IPS-15b (cell line): Measurements from ENCODE around the gene CCT7.

Source experiments
- H3K27me3 ChIP-seq: one replicate; pipeline ENCODE4 v1.6.1; 2013; ENCODE audit warnings: low read length; ENCODE audit not compliant: control insufficient read depth, insufficient read depth
- H3K36me3 ChIP-seq: one replicate; pipeline ENCODE4 v1.6.1; 2013; ENCODE audit warnings: low read length; ENCODE audit not compliant: control insufficient read depth, insufficient read depth
- H3K4me1 ChIP-seq: one replicate; pipeline ENCODE4 v1.6.1; 2013; ENCODE audit warnings: mild to moderate bottlenecking, low read length; ENCODE audit not compliant: control insufficient read depth, insufficient read depth
- H3K4me3 ChIP-seq: one replicate; pipeline ENCODE4 v1.5.1; 2013; ENCODE audit warnings: low read depth, low read length
- H3K9ac ChIP-seq: one replicate; pipeline ENCODE4 v1.6.1; 2013; ENCODE audit warnings: low read depth, mild to moderate bottlenecking, low read length
- H3K9me3 ChIP-seq: one replicate; pipeline ENCODE4 v1.6.1; 2013; ENCODE audit warnings: mild to moderate bottlenecking, low read length; ENCODE audit not compliant: control insufficient read depth, insufficient read depth

The CCT7 gene

DNA sequence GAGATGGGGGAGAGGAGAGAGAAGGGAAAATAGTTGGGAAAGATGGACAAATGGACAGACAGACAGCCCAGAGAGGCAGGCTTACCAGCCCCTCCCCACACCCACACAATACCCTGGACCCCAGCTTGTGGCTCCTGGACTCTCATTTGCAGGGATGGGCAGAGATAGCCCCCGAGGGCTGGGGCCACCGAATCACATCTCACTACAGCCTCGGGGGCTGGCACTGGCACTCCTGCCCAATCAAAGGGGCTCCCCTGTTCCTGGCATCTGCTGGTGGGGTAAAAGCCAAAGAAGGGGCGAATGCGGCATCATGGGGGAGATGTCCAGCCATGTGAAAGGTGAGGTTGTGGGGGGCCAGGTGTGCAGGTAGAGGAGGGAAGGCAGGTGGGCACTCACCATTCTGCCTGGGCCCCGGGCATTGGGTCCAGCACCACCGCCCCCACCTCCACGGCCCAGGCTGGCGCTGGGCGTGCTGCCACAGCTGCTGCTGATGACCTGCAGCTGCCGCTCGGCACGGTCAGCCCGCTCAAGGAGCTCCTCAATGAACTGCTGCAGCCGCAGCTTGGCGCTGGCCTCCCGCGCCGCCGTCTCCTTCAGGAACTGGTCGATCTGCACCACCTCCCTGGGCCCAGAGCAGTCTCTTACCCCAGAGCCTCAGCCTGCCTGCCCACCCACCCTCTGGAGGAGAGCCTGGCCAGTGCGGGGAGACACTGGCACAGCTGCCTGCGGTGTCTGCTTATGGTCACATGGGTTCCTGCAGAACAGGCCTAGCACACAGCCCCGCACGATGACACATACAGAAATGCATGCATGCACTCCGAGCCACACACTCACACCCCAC is 32.2 kb downstream of the CCT7 start:
- no peak overlapping the region for H3K4me3 ChIP-seq
- peaks cover 32% of the 10 kb centered on the region for H3K27me3 ChIP-seq
- no peaks in the 10 kb centered on the region for H3K9me3 ChIP-seq
- peaks cover 4% of the 10 kb centered on the region for H3K4me1 ChIP-seq
- peaks cover 11% of the 10 kb centered on the region for H3K36me3 ChIP-seq
- H3K9ac ChIP-seq, result no peak overlapping the region

DNA sequence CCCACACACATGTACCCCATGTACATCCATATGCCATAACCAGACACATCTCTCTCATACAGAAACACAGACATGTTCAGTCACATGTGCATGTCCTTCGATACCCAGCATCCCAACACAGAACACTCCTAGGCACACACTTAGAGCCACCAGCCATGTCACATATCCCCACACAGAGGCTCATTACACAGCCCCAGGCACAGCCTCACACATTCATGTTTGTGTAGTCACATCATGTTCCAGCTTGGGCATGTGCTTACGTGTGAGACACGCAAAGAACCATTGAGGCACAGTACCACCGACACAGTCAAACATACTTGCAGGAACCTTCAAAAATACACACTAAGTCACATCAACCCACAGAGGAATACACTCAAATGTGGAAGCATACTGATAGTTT is 32.9 kb downstream of the CCT7 start:
- Histone ChIP-seq H3K4me1 (peaks cover 4% of the 10 kb centered on the region), H3K27me3 (peaks cover 33% of the 10 kb centered on the region), H3K9ac (no peak overlapping the region), H3K9me3 (no peaks in the 10 kb centered on the region), H3K36me3 (peaks cover 11% of the 10 kb centered on the region), H3K4me3 (no peak overlapping the region)

DNA sequence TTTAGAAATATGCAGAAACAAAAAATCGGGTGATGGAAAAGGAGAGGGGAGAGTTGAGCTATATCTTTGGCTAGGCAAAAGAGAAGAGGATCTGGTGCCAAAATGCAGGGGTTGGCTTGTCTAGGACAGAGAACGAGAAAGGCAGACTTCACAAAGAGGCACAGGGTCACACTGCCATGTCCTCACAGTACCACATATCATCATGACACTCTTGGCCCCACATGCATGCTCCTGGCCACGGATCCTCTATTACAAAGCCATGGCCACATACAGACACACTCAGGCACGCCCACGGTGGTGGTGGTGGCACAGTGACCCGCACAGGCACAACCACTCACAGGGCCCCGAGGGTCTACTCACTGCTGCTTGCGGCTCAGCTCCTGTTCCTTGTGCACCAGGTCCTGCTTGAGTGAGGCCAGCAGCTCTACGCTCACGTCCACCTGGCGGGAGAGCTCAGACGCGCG is 34.3 kb downstream of the CCT7 start:
- no peaks in the 10 kb centered on the region for H3K9me3 ChIP-seq
- peaks cover 33% of the 10 kb centered on the region for H3K27me3 ChIP-seq
- H3K4me3 ChIP-seq, result peak overlapping the region; percentile 57
- peaks cover 11% of the 10 kb centered on the region for H3K36me3 ChIP-seq
- peaks cover 4% of the 10 kb centered on the region for H3K4me1 ChIP-seq
- H3K9ac ChIP-seq, result peak overlapping the region; percentile 32

DNA sequence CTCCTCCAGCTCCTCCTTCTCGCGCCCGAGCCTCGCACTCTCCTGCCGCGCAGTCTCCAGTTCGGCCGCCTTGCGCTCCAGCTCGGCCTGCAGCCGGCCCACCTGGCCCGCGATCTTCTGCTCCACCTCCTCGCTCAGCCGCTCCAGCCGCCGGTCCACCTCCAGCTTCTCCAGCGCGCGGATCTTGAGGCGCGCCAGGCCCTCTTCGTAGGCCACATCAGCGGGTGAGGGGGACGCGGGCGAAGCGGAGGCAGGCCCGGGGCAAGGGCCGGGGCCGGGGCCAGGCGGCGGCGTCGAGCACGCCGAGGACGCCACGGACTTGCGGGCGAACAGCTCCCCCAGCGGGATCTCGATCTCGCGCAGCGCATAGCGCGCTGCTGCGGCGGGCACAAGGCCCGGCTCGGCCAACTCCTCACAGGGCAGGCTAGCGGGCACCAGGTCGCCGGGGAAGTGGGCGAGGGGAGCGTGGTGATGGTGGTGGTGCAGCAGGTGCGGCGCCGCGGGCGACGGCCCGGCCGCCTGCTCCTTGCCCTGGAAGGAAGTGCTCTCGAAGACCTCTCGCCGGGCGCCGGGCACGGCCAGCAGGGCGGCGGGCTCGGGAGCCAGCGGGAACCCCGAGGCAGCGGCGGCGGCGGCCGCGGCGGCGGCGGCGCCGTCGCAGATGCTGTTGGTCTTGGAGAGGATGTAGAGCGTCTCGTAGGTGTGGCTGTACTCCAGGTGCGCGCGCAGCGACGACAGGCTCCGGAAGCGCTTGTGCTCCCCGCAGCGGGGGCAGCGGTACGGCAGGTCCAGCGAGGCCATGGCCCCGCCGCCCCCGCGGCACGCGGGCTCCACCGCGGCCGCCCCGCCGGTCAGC is 35.0 kb downstream of the CCT7 start:
- peaks cover 33% of the 10 kb centered on the region for H3K27me3 ChIP-seq
- peak overlapping the region; percentile 32 for H3K9ac ChIP-seq
- peaks cover 4% of the 10 kb centered on the region for H3K4me1 ChIP-seq
- peak overlapping the region; percentile 57 for H3K4me3 ChIP-seq
- no peaks in the 10 kb centered on the region for H3K9me3 ChIP-seq
- H3K36me3 ChIP-seq, result peaks cover 7% of the 10 kb centered on the region

DNA sequence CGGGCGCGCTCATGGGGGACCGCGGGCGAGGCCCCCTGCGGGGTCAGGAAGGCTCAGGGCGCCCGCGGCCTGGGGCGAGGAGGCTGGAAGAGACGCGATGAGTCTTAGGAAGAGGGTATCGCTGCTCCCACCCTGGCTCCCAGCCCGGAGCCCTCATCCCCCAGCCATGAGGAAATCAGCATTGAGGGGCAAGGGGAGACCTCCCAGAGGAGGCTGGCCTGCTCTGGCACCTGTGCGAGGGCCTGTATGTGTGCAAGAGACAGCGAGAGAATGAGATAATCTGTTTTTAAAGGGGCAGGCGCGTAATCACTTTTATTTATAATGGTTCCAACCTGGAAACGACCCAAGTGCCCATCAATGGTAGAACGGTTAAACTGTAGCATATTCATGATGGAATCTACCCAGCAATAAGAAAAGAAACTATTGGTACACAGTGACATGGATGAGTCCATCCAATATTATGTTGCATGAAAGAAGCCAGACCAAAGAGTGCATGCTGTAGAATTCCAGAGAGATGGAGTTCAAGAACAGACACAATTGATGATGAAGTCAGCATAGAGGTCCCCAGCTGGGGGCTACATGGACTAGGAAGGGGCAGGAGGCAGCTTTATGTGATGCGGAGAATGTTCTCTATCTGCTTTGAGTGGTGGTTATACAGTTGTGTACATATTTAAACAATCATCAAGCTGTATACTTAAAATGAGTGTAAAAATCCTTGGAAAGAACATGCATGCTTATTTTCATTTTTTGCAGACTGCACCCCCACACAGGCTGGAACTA is 35.8 kb downstream of the CCT7 start:
- no peak overlapping the region for H3K9ac ChIP-seq

DNA sequence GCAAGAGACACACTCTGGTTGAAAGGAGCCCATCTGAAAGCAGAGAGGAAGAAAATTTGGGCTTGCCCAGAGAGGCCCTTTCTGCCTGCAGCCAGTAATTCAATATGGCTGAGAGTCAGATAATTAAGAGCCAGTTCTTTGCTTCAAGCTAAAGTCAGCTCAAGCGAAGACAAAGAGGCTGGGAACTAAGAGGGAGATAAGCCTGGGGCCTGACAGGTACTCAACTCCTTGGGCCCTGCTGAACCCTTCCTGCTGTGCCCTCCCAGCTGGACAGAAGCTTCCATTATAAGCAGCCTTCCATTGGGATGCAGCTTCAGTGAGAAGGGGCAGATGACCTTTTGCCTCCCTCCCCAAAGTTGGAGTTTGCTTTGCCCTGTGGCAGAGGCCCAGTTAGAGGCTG is 38.2 kb downstream of the CCT7 start:
- Histone ChIP-seq H3K4me1 (peaks cover 4% of the 10 kb centered on the region), H3K36me3 (peaks cover 3% of the 10 kb centered on the region), H3K9me3 (no peaks in the 10 kb centered on the region), H3K4me3 (no peak overlapping the region), H3K27me3 (peaks cover 30% of the 10 kb centered on the region), H3K9ac (no peak overlapping the region)

More for the DNA sequence above, 35.8 kb downstream of the CCT7 start:
- peaks cover 3% of the 10 kb centered on the region for H3K36me3 ChIP-seq
- H3K27me3 ChIP-seq, result peaks cover 33% of the 10 kb centered on the region
- H3K9me3 ChIP-seq, result no peaks in the 10 kb centered on the region
- H3K4me1 ChIP-seq, result peaks cover 4% of the 10 kb centered on the region
- peak overlapping the region; percentile 57 for H3K4me3 ChIP-seq

DNA sequence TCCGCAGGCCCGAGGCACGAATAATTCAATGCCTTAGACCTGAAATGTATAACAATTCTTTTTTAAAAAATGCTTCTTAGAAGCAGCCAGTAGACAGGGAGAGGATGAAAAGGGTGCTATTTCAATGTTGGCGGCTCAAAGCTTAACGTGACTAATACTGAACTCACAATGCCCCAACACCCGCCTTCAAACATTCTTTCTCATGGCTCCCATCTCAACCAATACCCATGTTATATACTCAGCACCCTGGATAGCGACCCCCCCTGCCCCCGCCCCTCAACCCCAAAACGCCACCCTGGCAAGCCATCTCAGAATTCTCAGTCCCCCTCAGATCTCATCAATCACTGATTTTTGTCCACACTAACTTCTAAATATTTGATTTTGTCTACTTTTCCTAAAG is 45.7 kb downstream of the CCT7 start:
- Histone ChIP-seq H3K4me1 (peaks cover 5% of the 10 kb centered on the region), H3K9ac (no peak overlapping the region), H3K9me3 (no peaks in the 10 kb centered on the region), H3K4me3 (no peak overlapping the region), H3K36me3 (peaks cover 4% of the 10 kb centered on the region), H3K27me3 (no peaks in the 10 kb centered on the region)

DNA sequence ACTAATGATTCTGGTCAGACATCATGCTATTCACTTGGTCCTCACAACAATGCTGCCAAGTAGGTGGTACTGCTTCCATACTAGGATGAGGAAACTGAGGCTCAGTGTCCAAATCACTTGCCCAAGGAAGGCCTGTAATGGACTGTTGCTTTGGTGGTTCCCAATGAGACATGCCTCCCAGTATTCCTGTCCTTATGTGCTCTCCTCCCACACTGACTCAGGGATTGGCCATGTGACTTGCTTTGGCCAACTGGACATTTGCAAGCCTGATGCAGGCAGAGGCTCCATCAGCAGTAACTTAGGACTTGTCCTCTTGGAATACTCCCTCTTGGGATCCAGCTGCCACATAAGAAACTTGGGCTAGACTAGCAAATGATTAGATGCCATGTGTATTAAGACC is 47.1 kb downstream of the CCT7 start:
- no peak overlapping the region for H3K9ac ChIP-seq
- peaks cover 9% of the 10 kb centered on the region for H3K27me3 ChIP-seq
- no peak overlapping the region for H3K4me3 ChIP-seq
- peaks cover 15% of the 10 kb centered on the region for H3K4me1 ChIP-seq
- no peaks in the 10 kb centered on the region for H3K9me3 ChIP-seq
- peaks cover 4% of the 10 kb centered on the region for H3K36me3 ChIP-seq

DNA sequence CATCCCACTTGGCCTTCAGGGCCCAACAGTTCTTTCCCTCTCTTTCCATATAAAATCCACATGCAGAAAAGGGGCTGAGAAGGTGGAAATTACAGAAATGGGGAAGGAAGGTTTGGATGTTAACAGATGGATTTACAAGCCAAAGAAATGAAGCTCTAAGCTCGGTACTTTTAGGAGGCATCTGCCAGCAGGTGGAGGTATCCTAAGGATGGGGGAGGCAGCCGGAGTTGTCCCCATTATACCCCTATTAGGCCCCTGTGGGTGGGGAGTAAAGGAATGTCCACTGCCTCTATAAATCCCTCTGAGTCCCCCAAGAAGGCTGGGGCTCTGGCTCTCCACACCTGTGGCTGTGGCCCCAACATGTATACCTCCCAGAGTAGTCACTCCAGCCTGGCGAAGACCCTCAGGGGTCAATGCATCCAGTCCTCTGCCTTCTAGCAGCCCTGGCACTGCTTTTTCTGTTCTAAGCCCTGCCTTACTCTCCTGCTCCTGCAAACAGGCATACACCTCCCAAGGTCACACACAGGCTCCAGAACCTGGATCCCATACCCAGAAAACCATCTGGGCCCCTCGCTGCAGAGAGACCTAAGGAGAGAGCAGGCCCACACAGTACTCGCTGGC is 48.9 kb downstream of the CCT7 start:
- Histone ChIP-seq H3K9me3 (no peaks in the 10 kb centered on the region), H3K9ac (peak overlapping the region; percentile 62), H3K4me1 (peaks cover 19% of the 10 kb centered on the region), H3K36me3 (no peaks in the 10 kb centered on the region), H3K4me3 (peak overlapping the region; percentile 67), H3K27me3 (peaks cover 19% of the 10 kb centered on the region)

DNA sequence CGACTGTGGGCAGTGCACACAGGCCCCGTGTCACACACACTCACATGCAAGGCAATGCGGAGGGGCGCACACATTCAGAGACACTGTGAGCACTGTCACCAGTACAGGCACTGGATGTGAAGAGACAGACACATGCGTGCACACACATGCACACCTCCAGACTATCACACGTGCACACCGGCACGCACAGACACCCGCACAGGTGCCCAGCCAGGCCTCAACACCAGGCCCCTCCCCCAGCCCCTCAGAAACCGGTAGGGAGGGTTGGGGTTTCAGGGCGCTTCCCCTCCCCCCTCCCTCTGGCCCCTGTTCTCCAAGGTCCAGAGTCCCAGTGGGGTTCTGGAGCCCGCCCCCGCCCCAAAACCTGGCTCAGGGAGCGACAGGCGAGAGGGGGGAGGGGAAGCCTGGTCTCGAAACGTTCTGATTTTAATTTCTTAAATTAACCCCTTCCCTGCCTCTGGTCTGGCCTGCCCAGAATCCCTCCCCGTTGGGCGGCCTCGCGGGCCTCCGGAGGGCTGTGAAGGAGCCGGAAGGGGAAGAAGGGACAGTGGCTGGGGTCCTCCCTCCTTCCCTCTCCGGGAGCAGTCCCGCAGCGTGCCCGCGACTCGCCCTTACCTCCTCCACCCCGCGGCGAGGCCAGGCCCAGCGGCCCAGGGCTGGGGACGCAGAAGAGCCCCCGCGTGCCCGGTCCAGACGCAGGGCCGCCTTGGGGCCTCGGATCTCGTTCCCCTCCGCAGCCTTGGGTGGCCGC is 49.6 kb downstream of the CCT7 start:
- Histone ChIP-seq H3K9me3 (no peaks in the 10 kb centered on the region), H3K27me3 (peaks cover 26% of the 10 kb centered on the region), H3K36me3 (no peaks in the 10 kb centered on the region), H3K4me1 (peaks cover 19% of the 10 kb centered on the region), H3K9ac (peak overlapping the region; percentile 62), H3K4me3 (peak overlapping the region; percentile 67)
